Stimulated activated CD8-positive, alpha-beta memory T cell treated with anti-CD3 and anti-CD28 coated beads, Interleukin-15, amount 100 ng/mL, for 4 hours (primary cell): Measurements from ENCODE around the gene BSDC1.
"Not testable (repeated sequence)": the region's sequence is repeated elsewhere in the genome, so short reads cannot be mapped to it uniquely, and the experiment has no call there.

Experiments
- DNase-seq, 2 donors: peaks; one replicate each; pipeline ENCODE4 v3.0.0-alpha.2; 2020; ENCODE audit warnings: low read depth in 2 of 2

The BSDC1 gene

DNA sequence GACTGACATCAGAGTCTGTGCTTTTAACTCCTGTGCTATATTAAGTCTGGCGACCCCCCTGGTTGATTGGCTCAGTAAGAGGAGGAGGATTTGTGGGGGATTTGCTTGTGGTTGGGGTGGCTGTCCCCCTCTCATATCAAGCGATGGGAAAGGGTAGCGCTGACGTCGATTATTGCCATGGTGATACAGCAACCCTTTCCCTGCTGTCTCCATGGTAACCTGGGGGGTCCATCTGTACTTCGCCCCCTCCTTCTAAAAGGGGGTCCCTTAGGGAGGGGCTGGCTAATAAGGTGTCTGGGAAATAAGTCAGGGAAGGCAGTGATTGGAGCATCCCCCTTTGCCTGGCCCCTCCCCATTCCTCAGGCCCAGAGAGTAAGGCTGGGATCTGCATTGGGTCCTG lies 36.6 kb downstream of the BSDC1 start:
- no peak for DNase-seq

DNA sequence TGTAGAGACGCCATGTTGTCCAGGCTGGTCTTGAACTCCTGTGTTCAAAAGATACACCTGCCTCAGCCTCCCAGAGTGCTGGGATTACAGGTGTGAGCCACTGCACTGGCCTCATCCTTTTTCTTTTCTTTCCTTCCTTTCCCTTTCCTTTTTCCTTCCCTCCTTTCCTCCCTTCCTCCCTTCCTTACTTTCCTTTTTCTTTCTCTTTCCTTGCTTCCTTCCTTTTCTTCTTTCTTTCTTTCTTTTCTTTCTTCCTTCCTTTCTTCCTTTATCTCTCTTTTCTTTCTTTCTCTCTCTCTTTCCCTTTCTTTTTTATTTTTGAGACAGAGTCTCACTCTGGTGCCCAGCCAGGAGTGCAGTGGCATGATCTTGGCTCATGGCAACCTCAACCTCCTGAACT lies 37.8 kb downstream of the BSDC1 start:
- DNase-seq, result no peak

DNA sequence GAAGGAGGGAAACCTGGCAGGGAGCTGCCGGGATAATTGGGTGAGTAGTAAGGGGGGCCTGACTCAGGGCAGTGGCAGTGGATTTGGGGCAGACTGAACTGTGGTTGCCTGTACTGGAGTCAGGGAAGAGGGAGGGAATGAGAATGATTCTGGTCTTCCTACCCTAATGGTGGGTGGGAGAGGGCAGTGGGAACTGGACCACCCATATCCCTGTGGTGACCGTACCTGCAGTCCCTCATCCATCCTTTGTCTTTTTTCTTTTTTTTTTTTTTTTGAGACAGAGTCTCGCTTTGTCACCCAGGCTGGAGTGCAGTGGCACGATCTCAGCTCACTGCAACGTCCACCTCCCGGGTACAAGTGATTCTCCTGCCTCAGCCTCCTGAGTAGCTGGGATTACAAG lies 38.5 kb downstream of the BSDC1 start:
- DNase-seq, result not testable (repeated sequence)

DNA sequence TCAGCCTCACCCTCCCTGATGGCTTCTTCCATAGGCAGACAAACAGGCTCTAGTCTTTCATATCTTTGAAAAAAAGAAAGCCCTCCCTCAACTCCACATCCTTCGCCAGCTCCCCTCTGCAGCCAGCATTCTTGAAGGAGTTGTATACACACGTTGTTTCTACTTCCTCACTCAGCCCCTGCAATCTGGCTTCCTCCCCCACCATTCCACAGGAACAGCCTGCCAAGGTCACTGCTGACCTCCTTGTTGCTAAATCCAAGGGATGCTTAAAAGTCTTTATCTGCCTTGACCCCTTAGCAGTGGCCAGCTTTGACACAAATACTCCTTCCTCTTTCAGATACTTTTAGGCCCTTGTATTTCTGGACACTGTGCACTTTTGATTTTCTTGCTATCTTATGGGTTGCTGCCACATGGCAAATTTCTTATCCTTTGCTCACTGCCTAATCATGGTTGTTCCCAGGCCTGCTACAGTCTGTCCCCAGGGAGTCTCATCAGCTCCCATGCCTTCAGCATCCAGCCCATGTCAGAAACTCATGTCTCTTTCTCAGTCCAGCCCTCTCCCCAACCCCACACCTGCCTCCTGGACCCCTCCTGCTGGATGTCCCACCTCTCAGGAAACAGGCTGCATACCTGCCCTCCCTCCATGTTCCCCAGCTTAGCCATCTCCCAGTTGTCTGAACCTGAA lies 40.2 kb downstream of the BSDC1 start:
- DNase-seq, result no peak

DNA sequence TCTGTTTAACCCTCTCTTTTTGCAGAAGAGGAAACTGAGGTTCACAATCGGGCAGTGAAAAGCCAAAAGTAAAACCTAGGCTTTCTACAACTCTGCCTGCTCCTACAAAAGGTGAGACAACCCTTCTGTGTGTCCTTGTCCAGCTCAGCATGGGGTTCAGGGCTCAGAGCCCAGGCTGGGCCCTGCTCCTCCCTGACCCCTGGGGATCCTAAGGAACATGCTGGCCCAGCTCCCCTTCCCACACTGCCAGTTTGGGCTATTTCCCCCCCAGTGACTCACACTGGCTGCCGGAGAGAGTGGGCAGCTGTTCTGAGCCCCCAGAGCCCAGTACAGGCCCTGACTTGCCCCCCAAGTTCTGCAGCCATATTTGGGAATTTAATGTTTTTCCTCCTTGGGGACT lies 40.8 kb downstream of the BSDC1 start:
- no peak for DNase-seq

DNA sequence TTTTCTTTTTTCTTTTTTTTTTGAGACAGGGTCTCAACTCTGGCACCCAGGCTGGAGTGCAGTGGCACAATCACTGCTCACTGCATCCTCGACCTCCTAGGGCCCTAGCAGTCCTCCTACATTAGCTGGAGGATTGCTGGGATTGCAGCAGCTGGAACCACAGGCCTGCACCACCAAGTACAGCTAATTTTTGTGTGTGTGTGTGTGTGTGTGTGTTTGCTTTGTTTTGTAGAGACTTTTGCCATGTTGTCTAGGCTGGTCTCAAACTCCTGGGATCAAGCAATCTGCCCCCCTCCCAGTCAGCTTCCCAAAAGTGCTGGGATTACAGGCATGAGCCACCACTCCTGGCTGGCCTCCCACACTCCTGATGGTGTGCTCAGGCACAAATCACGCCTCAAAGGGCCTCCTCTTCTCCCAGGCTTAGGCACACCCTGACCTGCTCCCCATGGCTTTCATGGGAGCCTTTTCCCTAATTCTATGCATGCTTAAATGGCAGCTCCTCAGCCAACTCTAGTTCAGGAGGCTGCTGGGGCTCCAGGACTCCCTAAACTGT lies 41.3 kb downstream of the BSDC1 start:
- DNase-seq, result no peak

DNA sequence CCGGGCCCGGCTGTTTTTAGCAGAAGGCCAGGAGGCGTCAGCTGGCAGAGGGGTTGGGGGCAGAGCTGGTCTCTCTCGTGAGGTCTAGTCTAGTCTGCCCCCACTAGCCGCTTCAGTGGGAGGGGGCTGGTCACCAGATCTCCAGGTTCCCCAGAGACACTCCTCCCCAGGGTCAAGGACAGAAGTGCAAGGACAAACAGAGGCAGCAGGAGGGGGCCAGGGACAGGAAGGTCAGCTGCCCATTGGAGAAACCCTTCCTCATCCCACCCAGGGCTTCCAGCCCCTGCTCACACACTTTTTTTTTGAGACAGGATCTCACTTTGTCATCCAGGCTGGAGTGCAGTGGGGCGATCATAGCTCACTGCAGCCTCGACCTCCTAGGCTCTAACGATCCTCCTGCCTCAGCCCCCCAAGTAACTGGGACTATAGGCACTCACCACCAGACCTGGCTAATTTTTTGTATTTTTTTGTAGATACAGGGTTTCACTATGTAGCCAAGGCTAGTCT lies 41.9 kb downstream of the BSDC1 start:
- no peak for DNase-seq

DNA sequence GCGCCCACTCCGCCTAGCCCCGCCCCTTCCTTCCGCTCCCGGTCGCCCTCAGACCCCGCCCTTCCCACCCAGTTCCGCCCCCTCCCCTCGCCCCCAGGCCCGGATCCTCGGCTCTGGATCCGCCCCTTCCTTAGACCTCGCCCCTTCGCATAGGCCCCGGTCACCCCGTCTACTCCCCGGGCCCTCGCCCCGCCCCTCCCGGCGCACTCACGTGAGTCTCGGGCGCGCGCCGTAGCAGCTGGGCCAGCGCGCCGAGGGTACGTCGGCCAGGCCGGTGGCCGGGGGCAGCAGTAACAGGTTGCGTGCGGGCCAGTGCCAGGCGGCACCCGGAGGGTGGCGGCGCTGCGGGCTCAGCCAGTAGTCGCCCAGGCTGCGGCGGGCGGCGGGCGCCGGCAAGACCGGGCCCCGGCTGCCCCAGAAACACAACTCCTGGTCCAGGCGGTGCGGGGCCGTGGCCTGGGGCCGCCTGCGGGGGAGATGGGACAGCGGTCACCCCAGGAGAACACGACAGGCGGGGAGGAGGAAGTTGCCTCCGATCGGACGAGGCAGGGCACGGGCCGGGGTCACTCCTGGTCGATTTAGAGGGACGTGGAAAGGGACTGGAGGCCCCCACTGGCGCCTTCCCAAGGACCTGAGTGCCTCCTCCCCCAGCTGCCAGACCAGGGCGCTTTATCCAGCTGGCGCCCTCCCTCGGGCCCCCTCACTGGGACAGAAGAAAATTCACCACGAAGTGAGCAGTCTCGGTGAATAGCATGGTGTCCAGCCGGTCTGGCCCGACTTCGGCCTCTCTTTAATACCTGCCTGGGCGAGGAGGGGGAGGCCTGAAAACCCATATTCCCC lies 42.6 kb downstream of the BSDC1 start:
- peak; percentile 75 to 81 for DNase-seq

DNA sequence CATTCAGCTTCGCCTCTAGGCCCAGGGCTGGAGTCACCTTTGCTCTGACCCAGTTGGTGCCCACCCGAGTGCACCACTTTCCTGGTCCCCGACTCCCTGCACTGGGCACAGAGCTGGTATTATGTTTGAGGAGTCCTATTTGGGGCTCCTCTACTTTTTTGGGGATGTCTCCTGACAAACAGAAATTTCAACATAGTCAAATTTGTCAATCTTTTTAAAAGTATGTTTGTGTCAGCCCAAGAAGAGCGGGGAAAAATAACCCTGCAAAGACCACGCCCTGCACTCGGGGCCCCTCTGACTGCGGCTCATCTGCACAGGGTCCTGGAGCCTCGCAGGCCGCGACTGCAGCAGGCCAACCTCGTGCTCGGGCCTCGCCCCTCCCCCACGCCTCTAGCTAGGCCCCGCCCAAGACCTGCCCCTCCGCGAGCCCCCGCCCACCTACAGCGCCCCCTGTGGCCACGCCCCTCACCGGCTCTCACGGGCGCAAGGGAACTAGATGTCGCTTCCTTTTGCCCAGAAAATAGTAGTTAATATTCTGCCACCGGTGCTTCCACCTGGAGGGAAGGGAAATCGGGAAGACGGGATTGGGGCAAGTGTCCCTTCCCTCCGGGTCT lies 43.3 kb downstream of the BSDC1 start:
- peak in 1 of 2 donors; percentile 55 for DNase-seq

DNA sequence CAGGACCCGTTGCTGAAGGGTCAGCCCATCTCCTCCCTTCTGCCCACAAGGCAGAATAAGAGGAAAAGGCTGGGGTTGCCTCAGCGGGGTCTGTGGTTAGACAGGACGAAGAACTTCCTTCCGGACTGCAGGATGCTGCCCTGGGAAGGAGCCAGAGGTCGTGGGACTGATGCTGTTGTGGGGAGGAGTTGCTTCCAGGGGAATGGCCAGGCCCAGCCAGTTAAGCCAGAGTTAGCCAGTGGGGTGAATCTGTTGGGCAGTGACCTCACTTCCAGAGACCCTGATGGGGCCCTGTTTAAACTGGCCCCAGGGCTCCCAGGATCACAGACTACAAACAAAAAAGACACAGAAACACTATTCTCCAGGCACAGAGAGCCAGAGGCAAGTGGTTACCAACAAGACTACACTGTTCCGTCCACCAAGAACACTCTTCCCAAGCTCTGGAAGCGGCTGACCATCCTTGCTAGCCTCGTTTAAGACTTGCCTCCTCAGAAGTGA lies 45.0 kb downstream of the BSDC1 start:
- DNase-seq, result no peak

DNA sequence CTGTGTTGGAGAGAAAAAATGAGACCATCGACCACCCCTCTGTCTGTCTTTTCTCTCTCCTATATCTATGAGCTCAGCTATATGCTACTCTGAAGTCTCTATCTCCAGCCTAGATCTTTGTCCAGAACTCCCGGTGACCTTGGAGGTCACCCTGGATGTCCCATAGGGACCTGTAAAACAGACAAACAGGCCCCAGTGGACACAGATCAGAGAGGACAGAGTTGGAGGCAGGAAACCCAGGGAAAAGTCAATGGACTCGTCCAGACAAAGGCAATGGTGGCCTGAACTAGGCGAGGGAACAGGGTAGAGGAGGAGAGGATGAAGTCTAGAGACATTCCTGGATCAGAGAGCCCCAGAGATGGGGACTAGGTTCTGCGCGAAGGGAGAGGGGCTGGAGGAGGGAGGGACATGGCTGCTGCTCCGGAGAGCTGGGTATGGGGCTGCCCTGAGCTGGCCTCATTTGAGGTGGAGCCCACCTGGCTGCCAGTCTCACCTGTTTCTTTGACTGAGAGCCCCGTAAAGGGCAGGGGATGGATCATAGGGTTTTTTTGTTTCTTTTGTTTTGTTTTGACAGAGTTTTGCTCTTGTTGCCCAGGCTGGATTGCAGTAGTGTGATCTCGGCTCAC lies 47.6 kb downstream of the BSDC1 start:
- DNase-seq, result no peak

DNA sequence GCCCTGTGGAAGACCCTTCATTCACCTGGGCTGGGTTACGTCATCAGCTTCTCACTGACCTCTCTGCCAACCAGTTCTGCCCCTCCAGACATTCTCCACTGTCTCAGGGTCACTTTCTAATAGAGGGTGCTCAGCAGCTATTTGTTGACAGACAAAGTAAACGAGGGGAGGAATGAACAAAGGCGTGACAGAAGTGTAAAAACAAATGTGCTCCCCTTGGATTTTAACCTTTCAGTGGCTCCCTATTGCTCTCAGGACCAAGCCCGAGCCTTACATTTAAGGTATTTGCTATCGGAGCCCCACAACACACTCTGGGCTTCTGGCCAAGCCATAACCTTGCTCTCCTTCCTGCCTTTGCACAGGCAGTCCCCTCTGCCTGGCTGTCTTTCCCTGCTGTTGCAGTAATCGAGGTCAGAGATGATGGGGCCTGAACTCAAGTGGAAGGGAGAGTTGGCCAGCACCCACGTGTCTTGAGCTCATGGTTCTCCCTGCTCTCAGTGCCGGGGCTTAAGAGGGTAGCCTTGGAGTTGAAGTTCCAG lies 48.9 kb downstream of the BSDC1 start:
- DNase-seq, result no peak

DNA sequence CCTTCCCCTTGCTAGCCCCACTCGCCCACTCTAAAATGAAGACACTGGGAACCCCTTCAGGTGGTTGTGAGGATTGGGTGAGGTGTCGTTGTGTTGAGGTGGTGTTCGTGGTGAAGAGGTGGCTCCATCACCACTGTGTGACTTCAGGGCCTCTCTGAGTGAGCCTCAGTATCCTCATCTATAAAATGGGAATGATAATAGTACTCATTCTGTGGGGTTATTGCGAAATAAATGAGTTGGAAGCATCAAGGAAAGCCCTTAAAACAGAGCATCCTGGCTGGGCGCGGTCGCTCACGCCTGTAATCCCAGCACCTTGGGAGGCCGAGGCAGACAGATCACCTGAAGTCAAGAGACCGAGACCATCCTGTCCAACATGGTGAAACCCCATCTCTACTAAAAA lies 51.5 kb downstream of the BSDC1 start:
- DNase-seq, result no peak

DNA sequence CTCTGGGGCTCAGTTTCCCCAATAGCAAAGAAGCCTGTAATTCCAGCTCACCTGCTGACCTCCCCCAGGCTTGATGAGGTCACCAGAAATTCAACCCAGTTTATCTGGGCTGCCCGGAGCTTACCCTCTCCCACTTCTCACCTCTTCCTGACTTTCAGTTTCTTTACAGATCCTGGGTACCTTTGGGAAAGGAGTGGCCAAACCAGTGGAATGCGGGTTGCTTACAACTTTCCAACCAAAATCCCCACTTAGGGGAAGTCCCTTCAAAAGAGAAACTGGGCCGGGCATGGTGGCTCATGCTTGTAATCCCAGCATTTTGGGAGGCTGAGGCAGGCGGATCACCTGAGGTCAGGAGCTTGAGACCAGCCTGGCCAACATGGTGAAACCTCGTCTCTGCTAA lies 52.3 kb downstream of the BSDC1 start:
- no peak for DNase-seq

DNA sequence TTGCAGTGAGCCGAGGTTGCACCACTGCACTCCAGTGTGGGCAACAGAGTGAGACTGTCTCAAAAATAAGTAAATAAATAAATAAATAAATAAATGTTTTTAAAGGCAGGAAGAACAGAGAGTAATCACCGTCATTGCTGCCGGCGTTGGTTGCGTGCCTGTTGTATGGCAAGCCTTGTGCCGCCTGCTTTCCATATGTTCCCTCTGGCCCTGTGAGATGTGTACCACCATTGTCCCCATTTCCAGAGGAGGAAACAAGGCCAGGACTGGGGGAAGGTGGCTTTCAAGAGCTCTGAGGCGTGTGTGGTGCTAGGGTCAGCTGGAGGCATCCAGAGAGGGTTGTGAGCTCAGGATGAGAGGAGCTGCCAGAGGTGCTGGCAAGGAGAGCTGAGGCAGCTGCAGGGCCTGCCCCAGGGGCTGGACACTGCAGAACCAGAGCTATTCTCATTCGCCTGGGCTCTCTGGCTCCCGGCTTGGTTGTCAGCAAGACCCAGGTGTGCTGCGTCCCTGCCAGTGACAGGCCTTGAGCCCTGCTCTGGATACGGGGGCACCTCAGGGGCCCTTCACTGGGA lies 53.0 kb downstream of the BSDC1 start:
- no peak for DNase-seq

DNA sequence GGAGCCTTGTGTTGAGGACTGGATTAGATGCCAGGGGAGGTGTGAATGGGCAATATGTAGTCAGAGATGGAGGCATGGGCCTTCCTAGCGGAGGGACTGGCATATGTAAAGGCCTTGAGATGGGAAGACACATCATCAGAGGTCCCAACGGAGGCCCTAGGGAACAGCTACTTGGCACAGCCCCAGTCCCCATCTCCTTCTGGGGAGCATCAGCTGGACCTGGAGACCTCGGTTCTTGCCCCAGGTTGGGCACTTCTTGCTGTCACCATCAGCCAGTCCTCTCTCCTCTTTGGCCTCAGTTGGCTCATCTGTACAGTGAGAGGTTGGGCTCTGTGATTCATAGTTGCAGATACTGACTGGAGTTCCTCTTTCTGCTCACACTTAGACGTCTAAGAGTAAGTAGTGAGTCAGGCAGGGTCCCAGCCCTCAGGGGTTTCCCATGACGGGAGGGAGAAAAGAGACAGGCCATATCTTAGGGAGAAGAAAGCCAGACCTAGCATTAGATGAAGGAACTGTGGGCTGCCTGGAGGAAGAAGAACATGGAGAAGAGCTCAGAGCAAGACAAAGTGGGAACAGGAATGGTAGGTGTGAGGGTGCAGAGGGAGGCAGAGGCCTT lies 54.8 kb downstream of the BSDC1 start:
- DNase-seq, result no peak

DNA sequence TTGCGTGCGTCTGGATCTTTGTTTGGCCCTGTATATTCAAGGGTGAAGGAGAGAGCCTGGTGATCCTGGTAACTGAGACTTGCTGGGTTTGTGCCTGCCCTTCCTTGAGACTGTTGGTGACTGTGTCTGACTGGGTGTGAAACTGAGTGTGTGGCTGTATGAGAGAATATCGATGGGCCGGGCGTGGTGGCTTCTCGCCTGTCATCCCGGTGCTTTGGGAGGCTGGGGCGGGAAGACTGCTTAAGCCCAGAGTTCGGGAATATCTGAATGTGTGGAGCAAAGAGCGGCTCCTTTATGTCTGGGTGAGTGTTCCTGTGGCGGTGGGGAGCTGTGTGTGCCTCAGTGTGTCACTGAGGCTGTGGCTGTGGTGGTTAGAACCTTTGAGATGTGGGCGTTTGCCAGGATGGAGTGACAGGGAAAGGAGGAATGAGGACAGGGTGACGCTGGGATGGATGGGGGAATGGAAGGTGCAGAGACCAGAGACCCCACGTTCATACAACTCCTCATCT lies 55.5 kb downstream of the BSDC1 start:
- no peak for DNase-seq

DNA sequence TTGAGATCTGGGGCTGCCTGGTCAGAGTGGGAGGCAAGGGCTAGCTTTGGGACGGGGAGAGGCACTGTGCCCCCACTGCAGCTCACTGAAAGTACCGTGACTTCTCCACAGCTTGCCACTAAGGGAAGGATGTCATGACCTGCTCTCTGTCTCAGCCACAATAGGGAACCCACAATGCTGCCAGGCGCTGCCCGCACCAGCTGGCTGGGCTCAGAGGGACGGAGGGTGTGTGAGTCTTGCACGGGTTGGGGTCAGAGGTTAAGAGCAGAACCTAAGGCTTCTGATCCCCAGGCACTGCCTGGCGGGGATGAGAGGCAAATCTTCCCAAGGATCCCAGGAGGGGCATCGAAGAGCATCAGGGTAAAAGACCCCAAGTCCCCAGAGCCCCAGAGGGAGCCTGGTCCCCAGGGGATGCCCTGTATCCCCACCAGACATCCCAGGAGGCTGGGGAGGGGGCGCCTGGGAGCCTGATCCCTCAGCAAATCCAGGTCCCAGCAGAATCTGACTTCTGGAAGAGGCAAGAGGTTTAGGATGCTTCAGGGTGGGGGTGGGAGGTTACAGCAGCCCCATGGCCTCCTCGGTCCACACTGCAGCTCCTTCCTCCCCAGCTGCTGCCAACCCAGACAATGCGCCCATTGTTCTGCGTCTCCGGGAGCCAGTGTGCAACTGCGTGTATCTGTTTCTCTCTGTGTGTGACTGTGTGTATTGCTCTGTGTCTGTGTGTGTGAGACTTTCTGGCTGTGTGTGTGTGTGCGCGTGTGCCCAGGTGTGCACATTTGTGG lies 56.2 kb downstream of the BSDC1 start:
- DNase-seq, result no peak

DNA sequence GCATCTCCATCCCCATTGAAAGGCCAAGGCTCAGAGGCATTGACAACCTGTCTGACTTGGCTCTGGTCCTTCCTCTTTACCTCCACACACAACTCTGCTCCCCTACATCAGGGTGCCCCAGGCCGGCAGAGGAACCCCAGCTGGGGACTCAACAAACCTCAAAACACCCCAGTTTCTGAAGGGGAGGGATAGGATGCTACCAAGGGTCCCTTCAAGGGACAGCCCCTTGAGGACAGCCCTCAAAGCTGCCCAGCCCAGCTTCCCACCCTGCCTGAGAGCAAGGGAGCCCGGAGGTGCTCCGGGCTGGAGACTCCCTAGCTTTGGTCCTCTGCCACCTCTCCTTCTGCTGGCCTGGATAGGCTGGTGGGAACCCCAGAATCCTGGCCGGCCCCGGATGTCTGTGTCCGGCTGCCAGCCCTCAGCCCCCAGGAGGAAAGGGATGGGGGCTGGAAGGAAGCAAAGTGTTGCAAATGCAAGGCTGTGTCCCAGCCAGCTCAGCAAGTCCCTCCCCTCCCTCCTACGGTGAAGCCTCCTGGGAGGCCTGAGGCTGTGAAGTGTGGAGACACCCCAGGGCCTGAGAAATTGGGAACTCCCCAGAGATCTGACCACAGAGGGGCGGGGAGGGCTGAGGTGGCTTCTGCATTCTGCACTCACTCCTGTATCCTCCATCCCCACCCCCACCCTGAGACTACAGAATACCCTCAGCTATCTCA lies 57.1 kb downstream of the BSDC1 start:
- DNase-seq, result peak in 1 of 2 donors; percentile 44
